Naive B cell (primary cell): ENCODE results near the gene ZCCHC18. TPM values are rescaled to one million over a fixed set of nuclear protein-coding genes. Genes with fewer than 3 reads are reported as not detected.
A peak's percentile ranks its signal among the peaks of the same experiment; 100 is the strongest.
"Not testable (repeated sequence)": the region's sequence is repeated elsewhere in the genome, so short reads cannot be mapped to it uniquely, and the experiment has no call there.

Experiments
- ATAC-seq, 2 donors: fragments of 150-1000 bp; cut with Tn5 transposase; 2 replicates each; pipeline ENCODE4 v1.10.0; 2021; ENCODE audit warnings: low read depth in 2 of 2, mild to moderate bottlenecking in 2 of 2, moderate library complexity in 2 of 2
- DNase-seq: peaks from one replicate; pipeline ENCODE4 v3.0.0; 2022
- H3K27ac Mint-ChIP-seq, 6 donors: one replicate each; pipeline ENCODE4 v1.8.0; 2020 to 2022; ENCODE audit warnings: mild to moderate bottlenecking in 6 of 6, mixed read lengths in 6 of 6, moderate library complexity in 5 of 6, inconsistent platforms in 2 of 6
- H3K27me3 Mint-ChIP-seq, 3 donors: one replicate each; pipeline ENCODE4 v1.8.0; 2021 to 2022; ENCODE audit warnings: mixed read lengths in 3 of 3, mild to moderate bottlenecking in 1 of 3
- H3K36me3 Mint-ChIP-seq, 2 donors: one replicate each; pipeline ENCODE4 v1.8.0; 2020 to 2022; ENCODE audit warnings: mixed read lengths in 2 of 2, inconsistent platforms in 1 of 2, mild to moderate bottlenecking in 1 of 2
- H3K4me1 Mint-ChIP-seq, 3 donors: one replicate each; pipeline ENCODE4 v1.8.0; 2020 to 2022; ENCODE audit warnings: mixed read lengths in 3 of 3, inconsistent platforms in 1 of 3, mild to moderate bottlenecking in 1 of 3, moderate library complexity in 1 of 3
- H3K4me3 Mint-ChIP-seq, 8 donors: one replicate each; pipeline ENCODE4 v1.8.0; 2020 to 2022; ENCODE audit warnings: mild to moderate bottlenecking in 8 of 8, mixed read lengths in 8 of 8, moderate library complexity in 8 of 8, inconsistent platforms in 2 of 8
- H3K9me3 Mint-ChIP-seq, 7 donors: one replicate each; pipeline ENCODE4 v1.8.0; 2020 to 2022; ENCODE audit warnings: mixed read lengths in 7 of 7, mild to moderate bottlenecking in 5 of 7, inconsistent platforms in 2 of 7, moderate library complexity in 1 of 7
- polyA plus RNA-seq, 6 donors: library from polyadenylated mRNA; unstranded; fragments of 300-500 nt; fragmentation: Illumina TruSeq; gene quantifications; one replicate each; pipeline ENCODE4 v1.2.3, GENCODE V29; 2021; ENCODE audit warnings: low read depth in 6 of 6

Gene ZCCHC18
- polyA plus RNA-seq, 6 donors from 2014 or later = 14.1 to 30.6 (median 23.5) TPM

DNA sequence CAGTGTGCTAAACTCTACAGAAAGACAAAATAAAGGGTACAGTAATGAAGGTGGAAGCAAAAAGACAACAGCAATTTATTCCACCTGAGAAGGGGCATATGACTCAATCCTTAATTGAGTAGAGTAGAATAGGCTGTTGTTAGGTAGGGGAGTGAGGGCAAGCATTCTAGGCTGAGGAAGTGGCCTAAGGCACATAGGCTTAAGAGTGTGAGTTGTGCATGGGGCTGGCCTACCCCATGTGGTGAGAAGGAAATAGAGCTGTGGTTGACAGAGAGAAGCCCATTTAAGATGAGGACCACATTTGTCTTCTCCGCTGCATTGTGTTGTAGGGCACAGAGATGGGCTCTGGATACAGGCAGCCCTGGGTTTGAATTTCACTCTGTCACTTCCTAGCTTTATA is 3.4 kb upstream of the ZCCHC18 start:
- peaks cover 0 to 2% (median 0%) of the 10 kb centered on the region in 7 donors for H3K9me3 Mint-ChIP-seq
- peaks cover 18 to 30% (median 29%) of the 10 kb centered on the region in 3 donors for H3K4me1 Mint-ChIP-seq
- ATAC-seq = no peak
- H3K4me3 Mint-ChIP-seq = peak overlapping the region in 1 of 8 donors; percentile 24
- H3K36me3 Mint-ChIP-seq = no peaks in the 10 kb centered on the region
- H3K27ac Mint-ChIP-seq = no peak overlapping the region
- H3K27me3 Mint-ChIP-seq = no peaks in the 10 kb centered on the region
- DNase-seq = no peak

DNA sequence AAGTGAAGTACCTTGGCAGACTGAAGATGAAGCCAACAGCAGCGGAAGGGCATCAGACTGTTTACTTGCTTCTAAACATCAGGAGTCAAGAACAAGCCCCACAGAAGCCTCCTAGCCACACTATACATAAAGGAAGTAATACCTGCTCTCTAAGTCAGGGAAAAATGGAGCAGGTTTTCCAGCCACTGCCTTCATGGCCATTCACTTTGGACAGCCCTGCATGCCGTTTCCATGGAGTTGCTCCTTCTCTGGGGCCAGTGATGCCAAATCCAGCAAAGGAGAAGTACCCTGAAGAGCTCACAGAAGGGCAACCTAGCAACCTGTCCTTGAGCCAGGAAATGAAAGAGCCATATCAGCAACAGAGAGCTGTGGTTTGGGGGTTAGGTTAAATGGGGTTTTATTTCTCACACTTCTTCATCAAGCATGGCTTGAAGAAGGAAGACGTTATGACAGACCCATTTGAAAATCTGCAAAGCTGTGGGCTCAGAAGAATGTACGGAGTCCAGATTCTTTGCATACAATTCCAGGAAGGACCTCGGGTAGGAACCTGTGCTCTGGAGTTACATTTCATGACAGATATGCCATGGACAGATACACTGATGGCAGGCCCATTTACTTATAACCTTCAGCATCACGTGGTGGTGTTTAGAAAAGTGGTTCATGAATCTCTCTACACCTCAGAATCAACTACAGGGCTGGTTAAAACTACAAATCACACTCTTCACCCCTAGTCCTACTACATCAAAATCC is 1.7 kb upstream of the ZCCHC18 start:
- H3K9me3 Mint-ChIP-seq, H3K36me3 Mint-ChIP-seq, H3K27me3 Mint-ChIP-seq: not testable (repeated sequence)
- Mint-ChIP-seq H3K4me1 (peaks cover 27 to 41% (median 36%) of the 10 kb centered on the region in 3 donors), H3K4me3 (peak overlapping the region in 6 of 8 donors; percentile 29 to 95 (median 73)), H3K27ac (peak overlapping the region in 2 of 6 donors; percentile 24 to 28)
- ATAC-seq (peak; percentile 19 to 31), DNase-seq (peak; percentile 11)

DNA sequence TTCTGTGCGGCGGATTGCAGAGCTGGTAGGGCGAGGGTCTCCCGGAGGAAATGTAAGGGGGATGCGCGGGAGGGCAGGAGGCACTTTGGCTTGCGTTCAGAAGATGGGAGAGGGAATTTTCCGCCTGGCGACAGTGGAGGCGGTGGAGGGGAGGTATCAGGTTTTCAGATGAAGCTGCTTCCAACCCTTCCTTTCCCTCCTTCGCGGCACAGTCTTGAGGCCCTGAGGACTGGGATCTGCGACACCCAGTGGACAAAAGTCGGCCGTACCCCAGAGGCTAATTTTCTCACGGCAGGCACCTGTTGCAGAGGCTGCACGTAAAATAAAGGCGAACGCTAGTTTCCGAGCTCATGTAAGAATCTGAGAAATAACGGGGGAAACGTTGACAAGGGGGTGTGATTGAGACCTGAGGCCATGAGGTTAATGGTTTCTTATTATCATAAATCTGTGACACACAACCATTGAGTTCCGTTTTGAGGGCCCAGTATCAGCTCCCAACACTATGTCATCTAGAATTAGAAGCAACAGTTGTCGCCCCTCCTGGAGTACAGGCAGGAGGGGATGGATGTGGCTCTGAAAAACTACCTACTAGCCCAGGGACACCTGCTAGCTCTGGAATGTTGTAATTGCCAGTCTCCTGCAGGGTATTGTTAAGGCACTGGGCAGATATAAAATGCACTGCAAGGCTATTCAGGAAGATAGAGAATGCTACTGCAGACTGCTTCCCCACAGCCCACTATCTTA is 1.1 kb downstream of the ZCCHC18 start:
- peaks cover 35 to 46% (median 37%) of the 10 kb centered on the region in 3 donors for H3K4me1 Mint-ChIP-seq

DNA sequence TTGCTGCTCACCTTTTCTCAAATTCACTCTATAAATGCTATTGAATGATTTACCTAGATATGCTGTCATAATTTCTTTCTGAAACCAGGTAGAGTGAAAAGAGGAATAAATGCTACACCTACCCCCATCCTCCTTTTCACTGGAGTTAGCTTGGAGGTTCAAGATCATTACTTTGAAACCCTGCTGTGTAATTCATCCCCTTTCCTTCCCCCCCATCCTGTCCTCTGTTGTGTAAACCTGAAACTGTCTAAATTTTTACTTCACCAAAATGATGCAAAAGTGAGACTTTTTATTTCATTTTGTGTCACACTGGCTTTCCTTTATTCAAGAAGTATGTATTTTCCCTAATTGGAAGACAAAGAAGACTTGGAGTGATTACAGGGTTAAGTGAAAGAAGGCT is 5.4 kb downstream of the ZCCHC18 start:
- peaks cover 0 to 2% (median 0%) of the 10 kb centered on the region in 7 donors for H3K9me3 Mint-ChIP-seq
- H3K27me3 Mint-ChIP-seq = peaks cover 0 to 12% (median 0%) of the 10 kb centered on the region in 3 donors
- H3K4me1 Mint-ChIP-seq = peaks cover 32 to 40% (median 37%) of the 10 kb centered on the region in 3 donors
- no peak for DNase-seq
- peak overlapping the region in 1 of 8 donors; percentile 63 for H3K4me3 Mint-ChIP-seq
- H3K36me3 Mint-ChIP-seq = no peaks in the 10 kb centered on the region
- peak overlapping the region in 4 of 6 donors; percentile 18 to 69 (median 36) for H3K27ac Mint-ChIP-seq
- ATAC-seq = no peak

More for the DNA sequence above, 1.1 kb downstream of the ZCCHC18 start:
- DNase-seq (peak; percentile 38), ATAC-seq (peak; percentile 72 to 76)
- H3K27ac Mint-ChIP-seq = peak overlapping the region in 3 of 6 donors; percentile 66 to 78 (median 73)
- H3K27me3 Mint-ChIP-seq = peaks cover 0 to 12% (median 0%) of the 10 kb centered on the region in 3 donors
- peaks cover 0 to 4% (median 0%) of the 10 kb centered on the region in 7 donors for H3K9me3 Mint-ChIP-seq
- peak overlapping the region; percentile 90 to 98 (median 95) for H3K4me3 Mint-ChIP-seq
- H3K36me3 Mint-ChIP-seq = no peaks in the 10 kb centered on the region

DNA sequence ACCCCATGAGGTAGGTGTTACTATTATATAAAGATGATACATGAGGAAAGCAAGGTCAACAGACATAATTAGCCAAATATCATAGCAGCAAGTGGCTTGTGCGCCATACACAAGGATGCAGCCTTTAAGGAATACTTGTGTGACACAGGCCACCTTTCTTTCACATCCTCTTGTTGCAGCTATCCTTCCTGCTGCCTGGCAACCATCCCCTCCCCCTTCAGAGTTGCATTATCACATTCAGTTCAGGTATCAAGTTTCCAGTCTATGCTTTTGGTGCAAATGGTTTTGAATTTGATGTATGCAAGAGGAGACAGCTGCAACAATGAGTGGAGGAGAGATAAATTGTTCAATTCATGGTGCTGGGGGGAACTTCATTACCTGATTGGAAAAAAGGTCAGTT is 6.4 kb downstream of the ZCCHC18 start:
- peaks cover 0 to 2% (median 0%) of the 10 kb centered on the region in 7 donors for H3K9me3 Mint-ChIP-seq
- H3K4me3 Mint-ChIP-seq = no peak overlapping the region
- H3K27ac Mint-ChIP-seq = peak overlapping the region in 1 of 6 donors; percentile 7
- H3K27me3 Mint-ChIP-seq = peaks cover 0 to 12% (median 0%) of the 10 kb centered on the region in 3 donors
- no peak for DNase-seq
- ATAC-seq = peak in 1 of 2 donors; percentile 37
- H3K4me1 Mint-ChIP-seq = peaks cover 36 to 44% (median 39%) of the 10 kb centered on the region in 3 donors
- H3K36me3 Mint-ChIP-seq = no peaks in the 10 kb centered on the region

DNA sequence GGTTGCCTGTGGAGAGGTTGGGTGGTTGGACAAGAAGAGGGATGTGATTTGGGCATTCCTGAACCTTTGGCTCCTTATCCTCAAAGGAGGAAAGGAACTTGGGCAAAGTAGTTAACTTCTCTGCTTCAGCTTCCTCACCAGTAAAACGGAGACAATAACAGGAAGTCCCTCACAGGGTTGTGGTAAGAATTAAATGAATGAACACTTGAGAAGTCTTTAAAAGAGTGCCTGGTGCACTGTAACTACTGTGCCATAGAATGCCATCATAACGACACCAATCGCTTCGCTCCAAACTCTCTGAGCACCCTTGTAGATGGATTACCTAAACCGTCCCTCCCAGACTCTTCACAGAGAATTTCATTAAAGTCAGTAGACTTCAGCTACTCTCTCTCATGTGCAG is 10.5 kb downstream of the ZCCHC18 start:
- Mint-ChIP-seq H3K4me1 (peaks cover 37 to 60% (median 38%) of the 10 kb centered on the region in 3 donors), H3K9me3 (peaks cover 0 to 5% (median 0%) of the 10 kb centered on the region in 7 donors), H3K36me3 (no peaks in the 10 kb centered on the region), H3K27me3 (no peaks in the 10 kb centered on the region), H3K27ac (peak overlapping the region; percentile 71 to 97 (median 92)), H3K4me3 (peak overlapping the region; percentile 58 to 86 (median 78))
- ATAC-seq (peak; percentile 77 to 84), DNase-seq (peak; percentile 26)

DNA sequence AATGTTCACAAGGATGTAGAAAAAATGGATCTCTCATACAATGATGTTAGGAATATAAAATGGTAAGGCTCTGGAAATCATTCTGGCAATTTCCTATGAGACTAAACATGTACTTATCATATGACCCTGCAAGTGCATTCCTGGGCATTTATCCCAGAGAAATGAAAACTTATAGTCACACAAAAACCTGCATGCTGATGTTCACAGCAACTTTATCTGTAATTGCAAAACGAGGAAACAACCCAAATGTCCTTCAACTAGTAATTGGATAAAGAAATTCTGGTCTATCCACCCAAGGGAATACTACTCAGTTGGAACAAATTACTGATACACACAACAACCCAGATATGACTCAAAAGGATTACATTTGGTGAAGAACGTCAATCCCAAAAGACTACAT is 14.5 kb downstream of the ZCCHC18 start:
- peaks cover 0 to 7% (median 0%) of the 10 kb centered on the region in 3 donors for H3K27me3 Mint-ChIP-seq
- peak overlapping the region in 6 of 8 donors; percentile 3 to 74 (median 50) for H3K4me3 Mint-ChIP-seq
- peak overlapping the region in 4 of 6 donors; percentile 67 to 94 (median 84) for H3K27ac Mint-ChIP-seq
- H3K9me3 Mint-ChIP-seq = peaks cover 0 to 5% (median 0%) of the 10 kb centered on the region in 7 donors
- H3K4me1 Mint-ChIP-seq = peaks cover 36 to 51% (median 44%) of the 10 kb centered on the region in 3 donors
- peaks cover 4 to 7% of the 10 kb centered on the region in 2 donors for H3K36me3 Mint-ChIP-seq
- DNase-seq = no peak
- no peak for ATAC-seq

DNA sequence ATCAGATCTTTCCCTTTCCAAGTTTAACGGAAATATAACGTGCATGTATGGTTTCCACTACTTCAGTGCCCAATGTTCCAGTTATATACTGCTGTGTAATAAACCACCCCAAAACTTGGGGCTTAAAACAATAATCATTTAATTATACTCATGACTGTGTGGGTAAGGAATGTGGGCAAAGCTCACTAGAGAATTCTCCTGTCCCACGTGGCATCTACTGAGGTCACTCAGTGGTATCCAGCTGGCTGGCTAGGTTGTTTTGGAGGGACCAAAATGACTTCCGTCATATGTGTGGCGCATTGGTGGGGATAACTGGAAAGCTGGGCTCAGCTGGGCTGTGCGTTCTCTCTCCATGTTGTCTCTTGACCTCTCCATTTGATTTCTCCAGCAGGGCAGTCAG is 18.5 kb downstream of the ZCCHC18 start:
- Mint-ChIP-seq H3K9me3 (peaks cover 0 to 2% (median 0%) of the 10 kb centered on the region in 7 donors), H3K4me1 (peaks cover 26 to 38% (median 28%) of the 10 kb centered on the region in 3 donors), H3K27ac (peak overlapping the region in 1 of 6 donors; percentile 49), H3K36me3 (peaks cover 4 to 7% of the 10 kb centered on the region in 2 donors), H3K4me3 (no peak overlapping the region), H3K27me3 (peaks cover 0 to 19% (median 0%) of the 10 kb centered on the region in 3 donors)
- ATAC-seq (no peak), DNase-seq (no peak)

DNA sequence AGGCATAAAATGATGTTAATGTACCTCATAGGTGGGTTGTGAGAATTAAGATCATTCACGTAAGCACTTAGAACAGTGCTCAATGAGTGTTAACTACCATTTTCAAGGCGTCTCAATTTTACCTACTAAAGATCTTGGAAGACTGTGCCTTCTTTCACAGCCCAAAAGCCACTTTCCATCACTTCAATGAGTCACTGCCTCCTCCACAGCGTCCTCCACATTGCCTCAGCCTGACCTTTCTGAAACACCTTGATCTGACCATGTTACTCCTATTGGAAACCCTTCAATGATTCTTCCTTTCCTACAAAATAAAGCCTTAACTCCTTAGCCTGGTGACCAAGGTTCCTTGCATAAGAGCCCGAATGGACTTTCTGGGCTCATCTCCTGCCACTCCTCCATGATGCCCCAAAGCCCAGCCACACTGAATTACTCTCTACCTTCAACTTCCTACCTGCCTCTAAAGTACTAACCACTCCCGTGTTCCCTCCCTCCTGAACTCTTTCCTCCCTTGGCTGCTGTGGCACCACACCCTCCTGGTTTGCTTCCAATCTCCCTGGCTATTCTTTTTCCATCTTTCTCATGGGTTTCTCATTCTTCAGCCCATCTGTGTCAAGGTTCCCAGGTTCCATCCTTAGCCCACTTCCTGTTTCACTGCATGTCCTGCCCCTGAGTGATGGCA is 22.4 kb downstream of the ZCCHC18 start:
- peak overlapping the region in 2 of 6 donors; percentile 11 to 72 for H3K27ac Mint-ChIP-seq
- H3K36me3 Mint-ChIP-seq = peaks cover 4 to 7% of the 10 kb centered on the region in 2 donors
- peaks cover 19 to 34% (median 26%) of the 10 kb centered on the region in 3 donors for H3K4me1 Mint-ChIP-seq
- H3K4me3 Mint-ChIP-seq = peak overlapping the region in 2 of 8 donors; percentile 17 to 73
- no peak for ATAC-seq
- no peak for DNase-seq
- peaks cover 0 to 19% (median 0%) of the 10 kb centered on the region in 3 donors for H3K27me3 Mint-ChIP-seq
- peaks cover 0 to 2% (median 0%) of the 10 kb centered on the region in 7 donors for H3K9me3 Mint-ChIP-seq

DNA sequence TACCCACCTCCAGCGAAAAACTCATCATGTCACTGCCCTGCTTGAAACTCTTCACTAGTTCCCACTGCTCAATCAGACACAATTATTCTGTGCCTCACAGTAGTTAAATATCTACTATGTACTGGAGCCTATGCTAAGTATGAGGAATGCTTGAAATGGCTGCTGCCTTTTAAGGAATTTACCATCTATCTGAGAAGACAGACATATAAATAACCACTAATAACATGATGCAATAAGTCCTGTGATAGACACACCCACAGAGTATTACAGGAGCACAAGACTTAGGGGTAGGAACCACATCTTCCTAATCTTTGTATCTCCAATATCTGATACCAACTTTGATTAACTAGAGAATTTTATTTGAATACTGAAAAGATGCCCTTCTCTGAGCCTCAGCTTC is 23.4 kb downstream of the ZCCHC18 start:
- Mint-ChIP-seq H3K36me3 (peaks cover 3 to 4% of the 10 kb centered on the region in 2 donors), H3K27me3 (peaks cover 0 to 19% (median 0%) of the 10 kb centered on the region in 3 donors), H3K4me1 (peaks cover 19 to 30% (median 23%) of the 10 kb centered on the region in 3 donors), H3K9me3 (peaks cover 0 to 2% (median 0%) of the 10 kb centered on the region in 7 donors), H3K4me3 (peak overlapping the region in 1 of 8 donors; percentile 28), H3K27ac (peak overlapping the region in 1 of 6 donors; percentile 5)
- ATAC-seq (no peak), DNase-seq (no peak)

DNA sequence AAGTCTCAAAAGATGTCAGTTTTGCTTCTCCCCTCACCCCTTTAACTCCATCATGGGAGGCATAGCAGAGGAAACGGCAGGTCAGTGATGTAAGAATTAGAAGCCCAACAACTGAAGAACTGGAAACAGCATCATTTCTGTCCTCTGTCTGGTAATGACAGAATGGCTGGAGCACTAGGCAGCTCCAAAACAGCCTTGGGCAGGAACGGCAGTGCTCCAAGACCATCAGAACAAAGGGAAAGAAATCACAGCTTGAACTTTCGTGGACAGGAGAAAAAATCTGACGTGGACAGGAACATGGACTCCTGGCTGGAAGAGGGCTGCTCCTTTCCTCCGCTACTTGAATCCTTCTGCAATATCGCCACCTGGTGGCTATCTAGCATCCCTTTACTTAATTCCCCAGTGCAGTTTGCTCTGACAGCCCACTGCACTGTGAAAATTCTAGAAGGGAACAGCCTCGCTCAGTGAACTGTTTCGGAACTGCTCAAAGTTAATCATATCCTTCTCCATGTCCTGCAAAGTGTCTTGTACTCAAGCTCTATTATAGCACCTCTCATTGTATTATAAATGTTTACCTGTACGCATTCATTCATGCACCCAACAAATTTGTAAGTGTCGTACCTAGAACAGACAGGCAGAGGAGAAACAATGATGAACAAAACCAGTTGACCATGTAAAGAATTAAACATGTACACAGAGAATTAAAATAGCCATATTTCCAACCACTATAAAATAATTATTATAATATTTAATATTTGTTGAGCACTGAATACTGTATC is 24.1 kb downstream of the ZCCHC18 start:
- H3K4me1 Mint-ChIP-seq = peaks cover 21 to 26% (median 23%) of the 10 kb centered on the region in 3 donors
- H3K27me3 Mint-ChIP-seq = peaks cover 0 to 17% (median 0%) of the 10 kb centered on the region in 3 donors
- DNase-seq = peak; percentile 54
- peaks cover 0 to 3% of the 10 kb centered on the region in 2 donors for H3K36me3 Mint-ChIP-seq
- peak; percentile 75 to 83 for ATAC-seq
- peak overlapping the region in 1 of 6 donors; percentile 7 for H3K27ac Mint-ChIP-seq
- peaks cover 0 to 4% (median 0%) of the 10 kb centered on the region in 7 donors for H3K9me3 Mint-ChIP-seq
- H3K4me3 Mint-ChIP-seq = peak overlapping the region in 4 of 8 donors; percentile 5 to 41 (median 30)

DNA sequence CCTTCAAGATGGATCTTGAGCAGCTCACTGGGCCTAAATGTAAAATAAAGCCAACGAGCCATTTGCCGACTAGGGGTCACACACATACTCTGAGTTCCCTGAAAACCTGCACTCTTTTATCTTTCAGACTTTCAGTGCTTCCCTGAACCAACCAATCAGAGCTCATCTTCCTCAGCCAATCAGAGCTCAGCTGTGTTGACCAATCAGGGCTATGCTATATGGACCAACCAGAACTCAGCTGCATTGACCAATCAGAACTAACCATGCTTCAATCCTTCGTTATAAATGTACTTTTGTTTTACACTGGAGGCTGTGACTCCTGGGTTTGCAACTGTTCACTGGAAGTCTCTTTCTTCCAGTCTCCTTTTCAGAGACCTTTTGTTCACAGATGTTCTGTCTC is 25.2 kb downstream of the ZCCHC18 start:
- no peak overlapping the region for H3K4me3 Mint-ChIP-seq
- peaks cover 0 to 4% (median 0%) of the 10 kb centered on the region in 7 donors for H3K9me3 Mint-ChIP-seq
- ATAC-seq (peak; percentile 30 to 40), DNase-seq (no peak)
- peak overlapping the region in 1 of 6 donors; percentile 80 for H3K27ac Mint-ChIP-seq
- H3K27me3 Mint-ChIP-seq = peaks cover 0 to 10% (median 0%) of the 10 kb centered on the region in 3 donors
- no peaks in the 10 kb centered on the region for H3K36me3 Mint-ChIP-seq
- peaks cover 23 to 30% (median 24%) of the 10 kb centered on the region in 3 donors for H3K4me1 Mint-ChIP-seq
